ENCODE measurements around the gene AGPAT1. TPM values are rescaled to one million over a fixed set of nuclear protein-coding genes. Genes with fewer than 3 reads are reported as not detected.
"Not testable (repeated sequence)": the region's sequence is repeated elsewhere in the genome, so short reads cannot be mapped to it uniquely, and the experiment has no call there.

Gene AGPAT1
- total RNA-seq, 6 donors from 2014 or later, result 25.9 to 54.5 (median 32.6) TPM

- Histone ChIP-seq H3K9me3 (no peaks in the 10 kb centered on the region), H3K27ac (peak overlapping the region; percentile 77 to 98 (median 95)), H3K27me3 (no peaks in the 10 kb centered on the region), H3K4me3 (no peak overlapping the region), H3K4me1 (peaks cover 62 to 74% (median 72%) of the 10 kb centered on the region in 4 donors), H3K36me3 (peaks cover 0 to 31% (median 20%) of the 10 kb centered on the region in 4 donors)
- no peak for ATAC-seq (ENCODE audit: low FRiP score in 2 of 2)
- peak in 1 of 2 donors; percentile 50 for DNase-seq
- 59 to 69% methylated on average over 11 to 12 of the region's 12 CpGs for WGBS, 2 donors
- TF ChIP-seq POLR2A (IDR thresholded peaks at IDR 0.05), result no peak
- TF ChIP-seq POLR2AphosphoS5 (IDR thresholded peaks at IDR 0.05), result no peak
- no peak for TF ChIP-seq CTCF (IDR thresholded peaks at IDR 0.05)
- no peak for TF ChIP-seq EP300 (IDR thresholded peaks at IDR 0.05)
Measured at GRCh38 chr6:32187009-32187709, 11.3 kb upstream of the AGPAT1 start.

GRCh38 chr6:32186151-32186840 is 10.4 kb upstream of the AGPAT1 start:
- WGBS, 2 donors, result 67 to 70% methylated on average over 10 of the region's 10 CpGs
- H3K27ac ChIP-seq, result peak overlapping the region; percentile 77 to 98 (median 95)
- H3K9me3 ChIP-seq, result not testable (repeated sequence)

GRCh38 chr6:32185681-32186131 is 9.8 kb upstream of the AGPAT1 start:
- TF ChIP-seq POLR2AphosphoS5 (IDR thresholded peaks at IDR 0.05) (peak in 1 of 2 donors; percentile 26), POLR2A (IDR thresholded peaks at IDR 0.05) (peak in 1 of 4 donors; percentile 36)
- peak overlapping the region; percentile 77 to 98 (median 95) for H3K27ac ChIP-seq
- DNase-seq, result peak; percentile 91
- H3K36me3 ChIP-seq, result peaks cover 6 to 46% (median 31%) of the 10 kb centered on the region in 4 donors
- not testable (repeated sequence) for H3K4me3 ChIP-seq, H3K27me3 ChIP-seq, H3K9me3 ChIP-seq
- peak; percentile 81 to 84 for ATAC-seq (ENCODE audit: low FRiP score in 2 of 2)
- WGBS, 2 donors, result 39 to 48% methylated on average over 11 of the region's 11 CpGs
- peaks cover 49 to 67% (median 62%) of the 10 kb centered on the region in 4 donors for H3K4me1 ChIP-seq

More at GRCh38 chr6:32186151-32186840, 10.4 kb upstream of the AGPAT1 start:
- ATAC-seq (ENCODE audit: low FRiP score in 2 of 2); DNase-seq; H3K27me3 ChIP-seq; H3K4me3 ChIP-seq: not testable (repeated sequence)
- peaks cover 55 to 73% (median 67%) of the 10 kb centered on the region in 4 donors for H3K4me1 ChIP-seq
- H3K36me3 ChIP-seq, result peaks cover under 1 to 40% (median 25%) of the 10 kb centered on the region in 4 donors

- peaks cover 7 to 56% (median 36%) of the 10 kb centered on the region in 4 donors for H3K36me3 ChIP-seq
- peak within 1 kb of the TSS; percentile 72 to 98 (median 95) for H3K27ac ChIP-seq
- peaks cover 56 to 73% (median 65%) of the 10 kb centered on the region in 4 donors for H3K4me1 ChIP-seq
- no peaks in the 10 kb centered on the region for H3K9me3 ChIP-seq
- H3K27me3 ChIP-seq, result no peaks in the 10 kb centered on the region
- 58 to 61% methylated on average over 5 to 6 of the region's 6 CpGs for WGBS, 2 donors
- DNase-seq (no peak), ATAC-seq (ENCODE audit: low FRiP score in 2 of 2) (peak in 1 of 2 donors; percentile 1)
- H3K4me3 ChIP-seq, result peak within 1 kb of the TSS in 3 of 4 donors; percentile 7 to 41 (median 20)
- TF ChIP-seq POLR2A (IDR thresholded peaks at IDR 0.05) (peak in 1 of 4 donors; percentile 62), EP300 (IDR thresholded peaks at IDR 0.05) (no peak), POLR2AphosphoS5 (IDR thresholded peaks at IDR 0.05) (peak in 1 of 2 donors; percentile 34), CTCF (IDR thresholded peaks at IDR 0.05) (no peak)
Measured at GRCh38 chr6:32184084-32184640, 8.3 kb upstream of the AGPAT1 start, which contains the start of gene AGER. Gene AGER, minus strand, starts transcription at chr6:32184253. Its CDS starts 31 bp downstream, at chr6:32184222.

- DNase-seq (no peak), ATAC-seq (ENCODE audit: low FRiP score in 2 of 2) (no peak)
- no peak for TF ChIP-seq POLR2A (IDR thresholded peaks at IDR 0.05)
- peak overlapping the region in 3 of 4 donors; percentile 7 to 41 (median 20) for H3K4me3 ChIP-seq
- H3K4me1 ChIP-seq, result peaks cover 53 to 72% (median 64%) of the 10 kb centered on the region in 4 donors
- peaks cover 7 to 56% (median 36%) of the 10 kb centered on the region in 4 donors for H3K36me3 ChIP-seq
- no peaks in the 10 kb centered on the region for H3K27me3 ChIP-seq
- 73 to 80% methylated on average over 12 to 15 of the region's 15 CpGs for WGBS, 2 donors
- peak overlapping the region; percentile 72 to 98 (median 95) for H3K27ac ChIP-seq
- H3K9me3 ChIP-seq, result no peaks in the 10 kb centered on the region
Measured at GRCh38 chr6:32183483-32184083, 7.7 kb upstream of the AGPAT1 start.

Data from upper lobe of left lung (tissue), 6 donors.